HG03066 (cell line): ENCODE results near the gene CBFA2T2.

ENCODE experiments used
- ATAC-seq: cut with Tn5 transposase; IDR thresholded peaks from one replicate; pipeline ENCODE4 v1.9.1; 2021; ENCODE audit warnings: low read depth; ENCODE audit not compliant: unreplicated experiment

The CBFA2T2 gene

GRCh38 chr20:33659341-33660034, 169.6 kb downstream of the CBFA2T2 start:
- no peak for ATAC-seq

- ATAC-seq, result no peak
Measured at GRCh38 chr20:33660035-33660684, 170.3 kb downstream of the CBFA2T2 start.

- no peak for ATAC-seq
Measured at GRCh38 chr20:33660685-33661058, 170.8 kb downstream of the CBFA2T2 start.

- no peak for ATAC-seq
Measured at GRCh38 chr20:33662172-33662571, 172.3 kb downstream of the CBFA2T2 start, which contains the start of gene C20orf144. TSS of gene C20orf144 (plus strand) at chr20:33662327. CDS start at chr20:33662346, 19 bp downstream.

GRCh38 chr20:33663161-33664084, 173.5 kb downstream of the CBFA2T2 start:
- peak; percentile 46 for ATAC-seq

GRCh38 chr20:33664085-33664761, 174.3 kb downstream of the CBFA2T2 start:
- no peak for ATAC-seq

- no peak for ATAC-seq
Measured at GRCh38 chr20:33664762-33665144, 174.9 kb downstream of the CBFA2T2 start.

- ATAC-seq, result peak; percentile 54
Measured at GRCh38 chr20:33666293-33667244, 176.7 kb downstream of the CBFA2T2 start, which contains the start of gene ACTL10. TSS of gene ACTL10 (plus strand) at chr20:33666943. CDS start at chr20:33667498, 555 bp downstream.

- ATAC-seq, result no peak
Measured at GRCh38 chr20:33667245-33667675, 177.4 kb downstream of the CBFA2T2 start.

GRCh38 chr20:33667676-33668465, 178.0 kb downstream of the CBFA2T2 start:
- no peak for ATAC-seq

- no peak for ATAC-seq
Measured at GRCh38 chr20:33668466-33669155, 178.7 kb downstream of the CBFA2T2 start.

GRCh38 chr20:33669224-33669623, 179.3 kb downstream of the CBFA2T2 start:
- no peak for ATAC-seq

GRCh38 chr20:33669873-33670640, 180.2 kb downstream of the CBFA2T2 start:
- ATAC-seq, result no peak

- ATAC-seq, result no peak
Measured at GRCh38 chr20:33670715-33671499, 181.0 kb downstream of the CBFA2T2 start.

GRCh38 chr20:33671573-33672288, 181.8 kb downstream of the CBFA2T2 start:
- ATAC-seq, result no peak
